Epithelial cell of esophagus (primary cell): Measurements from ENCODE around the gene EFHD1.
A peak's percentile ranks its signal among the peaks of the same experiment; 100 is the strongest.
"Not testable (repeated sequence)": the region's sequence is repeated elsewhere in the genome, so short reads cannot be mapped to it uniquely, and the experiment has no call there.

Experiments used
- DNase-seq: peaks from one replicate; pipeline ENCODE4 v3.0.0; 2010; ENCODE audit warnings: low read depth
- H3K4me3 ChIP-seq: 2 replicates; pipeline ENCODE4 v1.5.1; 2011; ENCODE audit warnings: mild to moderate bottlenecking, low read length, control low read depth
- TF ChIP-seq, protein P1 (sequence below): IDR thresholded peaks from 2 replicates; pipeline ENCODE4 v1.5.1; 2011; ENCODE audit warnings: low read depth, mild to moderate bottlenecking, low read length, control low read depth, inconsistent platforms; ENCODE audit not compliant: insufficient read depth; ENCODE audit errors: missing control alignments

EFHD1 gene

GRCh38 chr2:232629129-232629475 is 4.3 kb upstream of the EFHD1 start:
- DNase-seq = no peak
- TF ChIP-seq, protein P1, sequence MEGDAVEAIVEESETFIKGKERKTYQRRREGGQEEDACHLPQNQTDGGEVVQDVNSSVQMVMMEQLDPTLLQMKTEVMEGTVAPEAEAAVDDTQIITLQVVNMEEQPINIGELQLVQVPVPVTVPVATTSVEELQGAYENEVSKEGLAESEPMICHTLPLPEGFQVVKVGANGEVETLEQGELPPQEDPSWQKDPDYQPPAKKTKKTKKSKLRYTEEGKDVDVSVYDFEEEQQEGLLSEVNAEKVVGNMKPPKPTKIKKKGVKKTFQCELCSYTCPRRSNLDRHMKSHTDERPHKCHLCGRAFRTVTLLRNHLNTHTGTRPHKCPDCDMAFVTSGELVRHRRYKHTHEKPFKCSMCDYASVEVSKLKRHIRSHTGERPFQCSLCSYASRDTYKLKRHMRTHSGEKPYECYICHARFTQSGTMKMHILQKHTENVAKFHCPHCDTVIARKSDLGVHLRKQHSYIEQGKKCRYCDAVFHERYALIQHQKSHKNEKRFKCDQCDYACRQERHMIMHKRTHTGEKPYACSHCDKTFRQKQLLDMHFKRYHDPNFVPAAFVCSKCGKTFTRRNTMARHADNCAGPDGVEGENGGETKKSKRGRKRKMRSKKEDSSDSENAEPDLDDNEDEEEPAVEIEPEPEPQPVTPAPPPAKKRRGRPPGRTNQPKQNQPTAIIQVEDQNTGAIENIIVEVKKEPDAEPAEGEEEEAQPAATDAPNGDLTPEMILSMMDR = no peak
- no peak overlapping the region for H3K4me3 ChIP-seq

- TF ChIP-seq, protein P1 = no peak
- peak overlapping the region; percentile 48 for H3K4me3 ChIP-seq
- no peak for DNase-seq
Observed at GRCh38 chr2:232632229-232632903, 1.0 kb upstream of the EFHD1 start.

GRCh38 chr2:232632904-232633412 is 446 bp upstream of the EFHD1 start:
- H3K4me3 ChIP-seq = peak overlapping the region; percentile 48
- TF ChIP-seq, protein P1 = no peak
- no peak for DNase-seq

DNA sequence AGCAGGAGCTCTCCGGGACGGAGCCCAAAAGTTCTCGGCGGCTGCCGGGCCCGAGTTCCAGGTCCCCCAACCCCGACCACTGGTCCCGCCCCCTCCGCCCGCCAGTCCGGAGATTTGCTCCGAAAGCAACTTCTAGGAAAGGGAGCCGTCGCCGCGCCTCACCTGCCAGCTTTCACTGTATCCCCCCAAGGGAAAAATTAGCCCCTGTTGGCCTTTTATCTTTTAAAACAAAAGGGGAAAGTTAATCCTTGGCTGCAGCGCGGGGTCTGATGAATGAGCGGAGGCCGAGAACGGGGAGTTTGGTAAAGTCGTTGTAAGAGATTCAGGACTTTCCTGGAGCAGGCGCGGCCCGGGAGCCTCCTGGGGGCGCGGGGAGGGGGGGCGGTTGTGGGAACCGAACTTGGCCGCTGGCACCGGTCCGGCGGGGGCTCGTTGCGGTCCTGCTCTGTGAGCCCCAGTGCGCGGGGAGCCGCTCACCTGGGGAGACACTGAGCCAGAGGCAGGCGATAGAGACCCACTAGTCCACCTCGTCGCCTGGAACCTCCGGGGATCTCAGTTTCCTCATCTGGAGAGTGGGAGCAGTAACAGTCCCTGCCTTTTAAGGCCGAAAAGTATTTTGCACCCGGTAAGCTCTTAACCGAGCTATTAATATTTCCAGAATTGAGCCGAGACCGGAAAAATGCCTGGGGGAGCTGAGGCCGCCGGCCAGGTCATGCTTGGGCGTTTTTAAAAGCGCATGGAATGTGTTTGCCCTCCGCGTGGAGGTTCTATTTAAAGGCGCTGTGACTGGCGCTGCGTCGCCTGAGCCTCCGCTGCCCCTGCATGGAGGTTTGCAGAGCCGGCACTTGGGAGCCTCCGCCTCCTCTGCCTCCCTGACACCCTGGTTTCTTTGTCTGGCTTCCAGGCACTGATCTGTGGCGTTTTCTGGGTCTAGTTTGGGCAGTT is 1.1 kb downstream of the EFHD1 start:
- peak overlapping the region; percentile 15 for H3K4me3 ChIP-seq
- TF ChIP-seq, protein P1 = no peak
- DNase-seq = no peak

DNA sequence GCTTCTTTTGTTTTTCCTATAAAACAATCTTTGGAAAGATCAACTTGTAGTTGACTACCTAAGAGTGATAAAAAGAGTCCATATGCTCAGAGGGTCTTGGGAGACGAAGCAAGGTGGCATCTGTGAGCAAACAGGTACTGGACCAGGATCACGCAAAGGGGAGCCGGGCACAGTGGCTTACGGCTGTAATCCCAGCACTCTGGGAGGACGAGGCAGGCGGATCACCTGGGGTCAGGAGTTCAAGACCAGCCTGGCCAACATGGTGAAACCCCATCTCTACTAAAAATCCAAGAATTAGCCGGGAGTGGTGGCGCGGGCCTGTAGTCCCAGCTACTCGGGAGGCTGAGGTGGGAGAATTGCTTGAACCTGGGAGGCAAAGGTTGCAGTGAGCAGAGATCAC is 2.0 kb downstream of the EFHD1 start:
- not testable (repeated sequence) for DNase-seq

GRCh38 chr2:232635820-232636219 is 2.4 kb downstream of the EFHD1 start:
- no peak overlapping the region for H3K4me3 ChIP-seq
- TF ChIP-seq, protein P1 = no peak
- no peak for DNase-seq

More for the DNA sequence above, 2.0 kb downstream of the EFHD1 start:
- not testable (repeated sequence) for H3K4me3 ChIP-seq

GRCh38 chr2:232636788-232637420 is 3.5 kb downstream of the EFHD1 start:
- no peak overlapping the region for H3K4me3 ChIP-seq
- no peak for DNase-seq
- TF ChIP-seq, protein P1 = no peak
